ENCODE results near the gene FOXC1.

Gene FOXC1

DNA sequence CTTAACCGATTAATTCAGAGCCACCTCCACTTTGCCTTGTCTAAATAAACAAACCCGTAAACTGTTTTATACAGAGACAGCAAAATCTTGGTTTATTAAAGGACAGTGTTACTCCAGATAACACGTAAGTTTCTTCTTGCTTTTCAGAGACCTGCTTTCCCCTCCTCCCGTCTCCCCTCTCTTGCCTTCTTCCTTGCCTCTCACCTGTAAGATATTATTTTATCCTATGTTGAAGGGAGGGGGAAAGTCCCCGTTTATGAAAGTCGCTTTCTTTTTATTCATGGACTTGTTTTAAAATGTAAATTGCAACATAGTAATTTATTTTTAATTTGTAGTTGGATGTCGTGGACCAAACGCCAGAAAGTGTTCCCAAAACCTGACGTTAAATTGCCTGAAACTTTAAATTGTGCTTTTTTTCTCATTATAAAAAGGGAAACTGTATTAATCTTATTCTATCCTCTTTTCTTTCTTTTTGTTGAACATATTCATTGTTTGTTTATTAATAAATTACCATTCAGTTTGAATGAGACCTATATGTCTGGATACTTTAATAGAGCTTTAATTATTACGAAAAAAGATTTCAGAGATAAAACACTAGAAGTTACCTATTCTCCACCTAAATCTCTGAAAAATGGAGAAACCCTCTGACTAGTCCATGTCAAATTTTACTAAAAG lies 2.7 kb downstream of the FOXC1 start:
- DNase-seq (ENCODE audit: low read depth), result no peak

DNA sequence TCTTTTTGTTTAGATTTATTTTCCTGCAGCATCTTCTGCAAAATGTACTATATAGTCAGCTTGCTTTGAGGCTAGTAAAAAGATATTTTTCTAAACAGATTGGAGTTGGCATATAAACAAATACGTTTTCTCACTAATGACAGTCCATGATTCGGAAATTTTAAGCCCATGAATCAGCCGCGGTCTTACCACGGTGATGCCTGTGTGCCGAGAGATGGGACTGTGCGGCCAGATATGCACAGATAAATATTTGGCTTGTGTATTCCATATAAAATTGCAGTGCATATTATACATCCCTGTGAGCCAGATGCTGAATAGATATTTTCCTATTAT lies 3.2 kb downstream of the FOXC1 start:
- DNase-seq (ENCODE audit: low read depth), result peak; percentile 43

DNA sequence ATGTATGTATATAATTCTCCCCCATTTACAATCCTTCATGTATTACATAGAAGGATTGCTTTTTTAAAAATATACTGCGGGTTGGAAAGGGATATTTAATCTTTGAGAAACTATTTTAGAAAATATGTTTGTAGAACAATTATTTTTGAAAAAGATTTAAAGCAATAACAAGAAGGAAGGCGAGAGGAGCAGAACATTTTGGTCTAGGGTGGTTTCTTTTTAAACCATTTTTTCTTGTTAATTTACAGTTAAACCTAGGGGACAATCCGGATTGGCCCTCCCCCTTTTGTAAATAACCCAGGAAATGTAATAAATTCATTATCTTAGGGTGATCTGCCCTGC lies 3.6 kb downstream of the FOXC1 start:
- no peak for DNase-seq (ENCODE audit: low read depth)

DNA sequence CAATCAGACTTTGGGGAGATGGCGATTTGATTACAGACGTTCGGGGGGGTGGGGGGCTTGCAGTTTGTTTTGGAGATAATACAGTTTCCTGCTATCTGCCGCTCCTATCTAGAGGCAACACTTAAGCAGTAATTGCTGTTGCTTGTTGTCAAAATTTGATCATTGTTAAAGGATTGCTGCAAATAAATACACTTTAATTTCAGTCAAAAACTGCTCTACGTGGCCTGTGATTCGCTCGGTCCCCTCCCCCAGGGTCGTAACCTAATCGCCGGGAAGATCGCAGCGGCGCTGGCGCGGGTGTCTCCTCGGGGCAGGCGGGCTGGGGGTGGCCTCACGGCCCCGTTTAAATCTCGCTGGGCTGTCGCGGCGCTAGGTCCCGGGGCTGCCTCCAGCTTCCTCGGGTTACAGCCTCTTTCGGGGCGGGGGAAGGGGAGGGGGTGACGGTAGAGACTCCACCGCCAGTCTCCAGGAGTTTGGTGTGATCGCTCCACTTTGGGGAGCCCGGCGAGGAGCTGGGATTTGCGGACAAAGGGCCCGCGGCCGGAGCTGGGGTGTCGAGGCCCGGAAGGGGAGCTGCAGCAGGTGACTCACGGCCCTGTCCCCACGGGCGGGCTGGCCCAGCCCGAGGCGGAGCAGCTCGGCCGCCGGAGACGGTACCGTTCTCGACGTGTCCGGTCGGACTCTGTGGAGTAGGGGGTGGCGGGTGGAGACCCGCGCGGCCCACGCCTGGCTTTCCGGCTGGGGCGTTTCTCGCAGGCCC lies 4.2 kb downstream of the FOXC1 start:
- DNase-seq (ENCODE audit: low read depth), result peak; percentile 26

DNA sequence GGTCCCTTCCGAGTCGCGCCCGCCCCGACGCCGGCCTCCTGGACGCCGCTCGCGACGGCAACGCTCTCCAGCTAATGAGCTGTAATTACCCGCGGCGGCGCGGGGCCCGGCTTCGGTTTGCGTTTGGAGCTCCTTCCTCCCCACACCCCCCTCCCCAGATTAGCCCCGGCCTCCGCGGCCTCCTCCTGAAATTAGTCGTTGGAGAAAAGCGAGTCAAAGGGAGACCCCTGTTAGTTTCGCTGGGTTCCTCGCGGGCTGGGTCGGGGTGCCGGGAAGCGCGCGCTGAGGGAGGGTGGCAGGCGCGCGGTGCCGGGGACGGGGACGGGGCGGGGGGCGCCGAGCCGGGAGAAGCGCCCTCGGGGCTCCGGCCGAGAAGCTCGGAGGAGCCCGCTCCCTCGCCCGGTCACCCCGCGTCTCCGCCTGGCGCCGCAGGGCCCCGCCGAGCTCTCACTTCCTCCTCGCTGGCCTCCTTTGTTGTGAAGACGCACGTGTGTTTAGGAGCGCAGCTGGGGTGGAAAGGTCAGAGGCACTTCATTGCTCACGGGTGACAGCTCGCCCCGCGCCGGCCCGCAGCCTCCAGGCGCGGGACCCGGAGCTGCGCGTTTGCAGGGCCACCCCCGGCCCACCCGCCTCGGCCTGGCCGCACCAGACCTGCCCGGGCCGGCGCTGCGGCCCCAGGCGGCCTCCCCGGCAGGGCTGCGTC lies 4.9 kb downstream of the FOXC1 start:
- DNase-seq (ENCODE audit: low read depth), result no peak

DNA sequence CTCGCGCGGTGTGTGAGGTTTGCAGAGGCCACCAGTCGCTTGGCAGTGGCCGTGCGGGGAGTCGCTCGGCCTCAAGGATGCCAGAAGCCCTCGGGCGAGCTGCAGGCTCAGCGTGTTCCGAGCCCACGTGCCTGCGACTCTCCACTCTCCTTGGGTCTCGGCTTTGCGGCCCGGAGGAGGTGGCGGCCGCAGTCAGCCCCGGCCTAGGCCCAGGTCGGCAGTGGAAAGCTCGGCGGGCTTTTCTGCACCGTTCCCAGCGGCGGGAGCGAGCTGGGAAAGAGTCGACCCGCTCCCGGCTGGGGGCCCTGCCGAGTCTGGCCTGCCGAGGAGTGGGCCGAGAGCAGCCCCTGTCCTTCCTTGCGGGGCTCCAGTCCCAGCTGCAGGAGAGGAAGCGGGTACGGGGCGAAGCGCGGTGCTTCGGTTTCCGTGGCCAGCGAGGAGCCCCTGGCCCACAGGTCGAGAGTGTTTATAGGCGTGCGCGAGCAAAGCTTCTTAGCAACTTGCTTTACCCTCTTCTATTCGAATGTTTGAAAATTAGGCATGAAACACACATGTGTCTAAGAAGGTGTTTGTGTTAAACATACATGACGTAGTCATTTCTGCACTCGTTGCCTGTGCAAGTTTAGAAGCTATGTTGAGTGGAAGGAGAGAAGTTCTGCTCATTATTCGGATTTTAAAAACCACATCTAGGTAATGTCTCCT lies 5.6 kb downstream of the FOXC1 start:
- no peak for DNase-seq (ENCODE audit: low read depth)

DNA sequence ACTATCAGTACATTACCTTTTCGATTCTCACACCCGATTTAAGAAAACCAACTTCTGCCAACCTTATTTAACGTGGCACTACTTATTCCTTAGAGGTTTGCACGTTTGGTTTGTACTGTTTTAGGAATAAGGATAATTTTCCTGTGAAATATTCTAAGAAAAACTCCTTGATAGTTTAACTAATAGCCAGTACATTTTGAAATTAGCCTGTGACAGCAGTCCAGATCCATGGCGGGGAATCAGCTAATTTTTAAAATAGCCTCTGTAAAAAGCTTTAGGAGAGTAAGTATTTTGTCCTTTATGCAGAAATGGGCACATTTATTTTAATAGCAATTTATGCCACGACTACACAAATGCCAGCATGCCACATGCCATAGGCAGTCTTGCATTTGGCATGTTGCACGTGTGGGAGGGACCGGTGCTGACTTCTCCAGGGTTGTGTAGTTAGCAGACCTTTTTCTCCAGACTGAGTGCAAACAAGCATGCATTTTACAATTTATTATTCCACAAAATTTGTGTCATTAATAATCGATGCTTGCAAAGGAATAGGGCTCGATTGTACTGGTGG lies 6.2 kb downstream of the FOXC1 start:
- DNase-seq (ENCODE audit: low read depth), result no peak

DNA sequence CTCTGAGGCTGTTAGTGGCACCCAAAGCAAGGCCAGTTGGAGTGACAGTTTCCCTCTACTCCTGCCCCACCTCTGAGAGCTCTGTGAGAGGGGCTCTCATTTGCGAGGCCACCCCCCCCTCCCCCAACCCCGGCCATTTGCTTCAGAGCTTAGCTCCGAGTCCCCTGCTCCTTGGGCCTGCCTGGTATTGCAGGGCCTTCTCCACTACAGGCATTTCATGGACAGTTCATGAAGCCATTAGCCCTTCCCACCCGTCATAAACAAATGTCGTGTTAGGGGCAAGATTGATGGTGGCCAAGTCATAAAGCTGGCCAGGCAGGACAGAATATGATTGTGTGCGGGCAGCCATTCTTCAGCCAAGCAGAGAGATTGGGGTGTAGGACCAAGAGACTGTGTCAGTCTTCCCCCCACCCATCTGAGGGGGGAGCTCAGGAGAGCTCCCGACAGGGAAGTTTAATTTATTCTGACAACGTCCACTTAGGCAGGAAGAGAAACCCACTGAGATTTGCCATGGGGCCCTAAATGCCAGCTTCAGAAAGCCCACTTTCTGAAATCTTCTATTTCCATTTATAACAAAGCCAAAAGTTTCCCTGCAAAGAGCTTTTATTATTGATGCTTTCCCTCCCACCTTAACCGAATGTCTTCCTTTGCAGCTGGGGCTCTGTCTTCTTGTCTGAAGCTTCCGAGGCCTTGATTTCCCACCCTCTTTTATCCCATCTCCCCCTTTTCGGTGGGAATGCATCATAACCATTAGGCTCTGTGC lies 7.2 kb downstream of the FOXC1 start:
- no peak for DNase-seq (ENCODE audit: low read depth)

DNA sequence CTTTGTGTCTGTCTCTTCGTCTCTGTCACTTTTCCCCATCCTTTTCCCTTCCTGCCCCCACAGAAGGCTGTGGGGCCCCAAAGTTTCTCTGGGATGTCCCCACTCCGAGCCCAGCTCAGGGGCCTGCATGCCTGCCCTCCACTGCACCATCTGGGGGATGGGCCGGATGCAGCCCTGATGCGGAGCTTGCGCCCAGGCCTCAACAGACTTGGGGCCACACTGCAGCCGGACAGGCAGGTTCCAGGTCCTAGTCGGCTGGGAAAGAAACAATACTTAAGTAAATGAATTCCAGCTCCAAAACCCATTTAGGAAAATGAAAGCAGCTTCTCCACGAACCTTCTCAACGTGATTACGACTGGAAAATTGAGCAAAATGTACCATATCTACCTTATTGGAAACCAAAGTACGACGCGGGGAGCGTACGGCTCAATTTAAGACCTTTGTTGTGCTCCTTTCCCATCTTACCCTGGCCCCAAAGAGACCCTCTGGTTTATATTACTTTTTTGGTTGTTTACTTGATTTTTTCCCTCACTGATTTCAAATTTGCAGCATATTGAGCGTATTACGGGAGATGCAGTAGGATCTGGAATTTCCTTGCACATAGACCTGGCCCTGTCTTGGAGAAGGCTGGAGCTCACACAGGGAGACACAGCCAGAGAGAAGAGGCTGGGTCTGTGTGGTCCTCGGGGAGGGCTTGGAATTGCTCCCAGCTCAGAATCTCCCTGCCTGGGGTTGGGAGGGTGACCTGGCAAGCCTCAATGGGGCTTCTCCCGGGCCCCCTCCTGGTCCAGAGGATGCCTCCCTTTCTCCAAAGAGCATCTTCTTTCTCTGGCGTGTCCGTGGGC lies 8.0 kb downstream of the FOXC1 start:
- no peak for DNase-seq (ENCODE audit: low read depth)

DNA sequence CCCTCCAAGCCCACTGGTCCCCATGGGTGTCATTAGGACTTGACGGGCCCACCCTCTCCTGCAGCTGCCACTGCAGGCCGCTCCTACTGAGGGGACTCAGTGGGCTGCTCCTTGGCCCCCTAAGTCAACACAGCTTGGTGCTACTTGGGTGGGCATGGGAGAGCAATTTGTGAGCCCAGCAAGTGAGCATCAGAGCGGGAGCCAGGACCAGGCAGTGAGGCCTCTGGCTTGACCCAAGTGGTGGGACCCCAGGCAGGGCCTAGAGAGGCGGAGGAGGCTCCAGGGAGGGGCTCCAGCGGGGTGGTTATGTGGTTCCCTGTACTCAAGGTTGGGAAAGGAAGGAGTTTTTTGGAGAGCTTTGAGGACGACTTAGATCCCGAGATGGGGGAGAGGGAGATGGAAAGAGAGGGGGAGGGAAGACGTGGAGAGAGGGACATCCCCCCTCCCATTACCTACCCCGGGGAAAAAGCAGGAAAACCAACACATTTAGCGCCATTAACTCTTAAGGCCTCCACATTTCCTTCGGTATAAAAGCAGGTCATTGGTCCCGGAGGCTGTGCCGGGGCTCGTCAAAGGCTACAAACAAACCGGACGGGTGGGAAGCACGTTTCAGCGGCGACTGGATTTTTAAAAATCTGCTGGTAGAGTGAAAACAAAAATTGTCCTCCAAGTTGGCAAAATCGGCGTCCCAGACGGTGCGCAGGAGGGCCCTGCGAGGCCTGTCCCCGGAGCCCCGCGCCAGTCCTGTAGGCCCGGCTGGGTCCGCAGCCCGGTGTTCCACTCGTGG lies 8.8 kb downstream of the FOXC1 start:
- DNase-seq (ENCODE audit: low read depth), result no peak

DNA sequence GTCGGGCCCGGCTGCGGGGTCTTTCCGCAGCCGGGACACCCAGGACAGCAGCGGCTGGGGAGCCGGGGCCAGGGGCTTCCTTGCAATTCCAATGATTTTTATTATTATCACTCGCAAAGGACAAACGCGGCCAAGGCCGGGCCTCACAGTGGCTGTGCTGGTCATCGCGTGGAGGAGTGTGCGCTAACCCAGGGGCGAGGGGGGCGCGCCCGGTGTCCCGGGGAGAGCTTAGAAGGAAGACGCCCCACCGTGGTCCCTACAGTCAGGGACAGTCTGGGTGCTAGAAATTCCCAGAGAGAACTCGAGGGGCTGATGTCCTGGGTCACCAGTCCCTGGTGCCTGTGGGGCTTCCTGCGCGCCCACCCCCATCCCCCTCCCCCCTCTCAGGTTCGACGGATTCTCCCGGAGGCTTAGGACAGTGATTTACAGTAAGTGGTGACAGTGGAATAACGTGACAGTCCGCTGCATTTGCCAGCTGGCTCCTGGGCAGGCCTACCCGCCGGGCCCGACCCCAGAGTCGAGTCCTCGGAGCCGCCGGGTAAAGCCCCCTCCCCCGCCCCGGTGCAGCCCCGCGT lies 9.5 kb downstream of the FOXC1 start:
- no peak for DNase-seq (ENCODE audit: low read depth)

DNA sequence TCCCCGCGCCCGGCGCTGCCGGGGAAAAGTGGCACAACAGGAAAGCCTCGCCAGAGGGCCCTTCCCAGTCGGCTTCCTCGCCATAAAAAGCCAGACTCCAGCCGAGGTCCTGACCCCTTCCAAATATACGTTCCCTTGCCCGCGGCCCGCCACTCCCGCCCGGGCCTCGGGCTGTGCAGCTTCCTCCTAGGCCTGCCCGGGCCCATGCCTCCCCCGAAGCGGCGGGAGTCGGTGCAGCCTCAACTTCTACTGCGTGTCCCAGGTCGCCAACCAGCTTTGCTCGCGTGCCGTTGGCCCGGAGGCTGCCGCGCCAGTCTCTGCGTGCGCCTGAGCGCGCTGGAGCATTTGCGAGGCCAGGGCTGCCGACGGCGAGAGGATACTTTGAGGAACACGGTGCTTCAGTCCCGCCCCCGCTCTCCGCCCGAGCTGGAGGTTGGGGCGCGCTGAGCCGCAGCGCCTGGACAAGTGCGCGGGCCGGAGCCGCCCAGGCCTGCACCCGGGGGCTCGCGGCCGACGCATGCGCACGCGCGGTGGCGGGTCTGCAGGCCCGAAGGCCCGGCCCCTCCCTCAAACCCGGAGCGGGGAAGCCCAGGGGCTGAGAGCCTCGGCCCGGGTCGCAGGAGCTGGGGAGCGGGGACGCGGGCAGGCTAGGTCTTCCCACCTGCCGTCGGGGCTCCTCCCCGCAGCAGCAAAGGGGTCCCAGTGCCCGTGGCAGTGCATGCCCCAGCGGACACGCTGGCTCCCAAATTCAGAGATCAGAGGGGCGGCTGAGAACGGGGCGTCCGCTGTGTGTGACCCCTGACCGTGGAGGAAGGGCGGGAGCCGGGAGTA lies 10.2 kb downstream of the FOXC1 start:
- no peak for DNase-seq (ENCODE audit: low read depth)

DNA sequence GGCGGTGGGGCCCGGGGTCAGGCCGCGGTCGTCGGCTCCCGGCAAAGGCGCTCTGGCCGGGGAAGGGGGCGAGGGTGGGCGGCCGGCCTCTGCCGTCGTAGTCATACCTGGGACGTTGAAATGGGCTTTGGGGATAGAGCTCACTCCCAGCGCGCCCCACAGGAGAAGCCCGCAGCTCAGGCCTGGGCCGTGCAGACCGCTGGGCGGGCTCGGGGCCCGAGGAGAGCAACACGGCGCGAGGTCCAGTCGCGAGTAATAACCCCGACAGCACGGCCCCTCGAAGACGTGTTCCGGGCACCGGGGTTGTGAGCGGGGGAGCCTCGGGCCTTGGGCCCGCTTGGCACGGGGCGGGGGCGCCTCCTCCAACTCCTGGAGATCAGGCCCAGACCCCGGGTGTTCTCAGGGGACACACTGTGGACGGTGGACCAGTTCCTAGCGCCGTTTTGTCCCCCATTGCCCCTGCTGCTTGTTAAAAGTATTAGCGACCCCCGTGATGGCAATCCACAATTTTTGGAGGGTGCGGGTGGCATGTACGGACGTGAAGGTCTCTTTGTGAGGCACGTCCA lies 10.9 kb downstream of the FOXC1 start:
- no peak for DNase-seq (ENCODE audit: low read depth)

DNA sequence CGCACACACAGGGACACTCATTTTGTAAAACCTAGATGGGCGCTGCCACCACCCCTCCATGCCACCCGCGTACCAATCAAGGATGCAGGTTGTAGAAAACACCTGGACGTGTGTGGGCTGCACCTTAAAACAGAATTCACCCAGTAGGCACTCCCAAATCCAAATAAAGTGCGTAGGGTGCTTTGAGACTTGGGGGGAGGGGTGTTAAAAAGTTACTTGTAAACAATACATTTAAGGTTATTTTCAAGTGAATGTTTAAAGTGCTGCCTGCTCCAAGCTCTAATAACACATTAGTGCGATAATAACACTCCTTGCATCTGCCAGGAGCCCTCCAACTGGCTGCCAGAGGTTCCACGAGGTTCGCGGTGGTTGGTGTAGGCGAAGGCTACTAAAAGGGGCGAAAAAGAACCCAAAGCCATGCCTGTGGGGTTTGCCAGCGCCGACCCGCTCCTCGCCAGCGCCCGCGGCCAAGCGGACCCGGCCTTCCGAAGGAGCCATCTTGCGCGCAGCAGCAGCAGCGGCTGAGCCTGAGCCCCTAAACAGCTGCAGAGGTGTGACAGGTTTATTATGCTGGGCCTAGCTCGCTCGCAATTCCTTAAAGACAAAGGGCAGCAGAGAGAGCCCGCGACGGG lies 11.5 kb downstream of the FOXC1 start:
- DNase-seq (ENCODE audit: low read depth), result no peak

DNA sequence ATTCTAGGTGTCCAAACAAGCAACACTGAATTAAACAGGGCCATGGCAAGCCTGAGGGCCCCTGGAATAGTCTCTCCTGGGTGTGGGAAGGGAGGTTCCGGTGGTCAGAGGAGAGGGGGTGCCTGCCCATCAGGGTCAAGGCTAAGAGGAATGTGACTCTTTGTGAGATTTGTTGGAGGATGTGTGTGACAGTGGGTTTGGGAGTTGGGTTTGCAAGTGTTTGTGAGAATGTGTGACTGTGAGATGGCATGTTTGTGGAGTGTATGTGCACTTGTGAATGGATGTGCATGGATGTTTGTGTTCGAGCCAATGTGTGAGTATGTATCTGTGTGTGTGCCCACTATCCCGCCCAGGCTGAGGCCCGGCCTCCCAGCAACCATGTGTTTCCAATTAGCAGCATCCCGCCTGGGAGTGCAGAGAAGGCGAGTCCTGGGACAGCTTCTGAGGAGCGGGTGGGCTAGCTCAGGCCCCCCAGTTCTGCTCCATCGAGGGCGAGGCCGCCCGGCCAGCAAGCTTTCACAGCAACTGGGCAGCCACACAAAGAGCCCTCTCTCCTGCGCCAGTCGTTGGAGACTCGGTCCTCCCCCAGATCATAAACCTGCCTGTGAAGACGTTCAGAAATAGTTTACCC lies 12.6 kb downstream of the FOXC1 start:
- peak; percentile 13 for DNase-seq (ENCODE audit: low read depth)

DNA sequence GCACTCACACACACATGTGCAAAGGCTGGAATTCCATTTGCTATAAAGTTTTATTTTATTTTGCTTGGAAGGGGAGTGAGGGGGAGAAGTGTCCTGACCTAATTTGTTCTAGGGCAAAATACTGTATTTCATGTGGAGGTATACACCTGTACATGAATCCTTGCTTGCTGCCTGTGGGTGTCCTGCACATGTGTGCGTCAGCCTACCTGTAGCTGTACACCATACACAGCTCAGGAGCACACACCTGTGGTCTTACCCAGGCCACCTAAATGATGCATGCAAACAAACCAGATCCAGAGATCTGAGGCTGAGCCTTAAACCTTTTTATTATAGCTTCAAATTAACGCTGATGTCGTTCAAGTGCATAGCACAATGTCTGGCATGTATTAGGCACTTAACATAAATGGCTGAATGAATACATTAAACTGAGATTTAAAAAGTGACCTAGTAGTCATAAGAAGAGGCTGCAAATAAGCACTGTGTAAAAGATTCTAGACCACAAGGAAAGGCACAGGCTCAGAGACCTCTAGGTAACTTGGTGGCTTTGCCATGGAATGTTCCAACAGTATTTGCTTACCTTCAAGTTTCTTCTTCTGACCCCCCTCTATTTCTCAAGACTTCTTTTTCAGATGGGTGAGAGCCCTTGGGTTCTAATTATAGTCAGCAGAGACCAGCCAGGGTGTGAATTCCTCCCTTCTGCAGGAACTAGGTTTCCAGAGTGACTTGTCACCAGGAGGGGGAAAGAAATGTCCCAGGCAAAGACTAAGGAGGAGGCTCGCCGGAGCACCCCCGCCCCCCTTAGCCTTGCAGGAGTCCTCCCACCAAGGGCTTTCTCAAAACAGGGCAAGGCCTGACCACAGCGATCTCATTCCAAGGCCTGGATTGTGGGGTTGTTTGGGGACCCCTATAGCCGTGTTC lies 13.4 kb downstream of the FOXC1 start:
- DNase-seq (ENCODE audit: low read depth), result no peak

DNA sequence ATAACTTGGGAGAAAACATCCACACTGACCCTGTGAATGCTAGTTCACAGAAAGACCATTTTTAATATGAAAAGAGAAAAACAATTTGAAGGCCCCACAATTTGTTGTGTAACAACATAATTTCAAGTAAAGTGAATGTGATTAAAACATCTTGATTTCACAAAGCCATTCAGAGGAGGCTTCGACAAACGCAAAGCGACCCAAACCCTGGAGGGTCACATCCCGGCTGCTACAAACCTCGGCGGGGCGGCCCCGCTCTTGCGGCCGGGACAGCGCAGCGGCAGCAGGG lies 14.0 kb downstream of the FOXC1 start:
- no peak for DNase-seq (ENCODE audit: low read depth)

Measured in fibroblast of gingiva (primary cell).